ENCODE results near the gene EFCAB14.
"Not testable (repeated sequence)": the region's sequence is repeated elsewhere in the genome, so short reads cannot be mapped to it uniquely, and the experiment has no call there.

The EFCAB14 gene

DNA sequence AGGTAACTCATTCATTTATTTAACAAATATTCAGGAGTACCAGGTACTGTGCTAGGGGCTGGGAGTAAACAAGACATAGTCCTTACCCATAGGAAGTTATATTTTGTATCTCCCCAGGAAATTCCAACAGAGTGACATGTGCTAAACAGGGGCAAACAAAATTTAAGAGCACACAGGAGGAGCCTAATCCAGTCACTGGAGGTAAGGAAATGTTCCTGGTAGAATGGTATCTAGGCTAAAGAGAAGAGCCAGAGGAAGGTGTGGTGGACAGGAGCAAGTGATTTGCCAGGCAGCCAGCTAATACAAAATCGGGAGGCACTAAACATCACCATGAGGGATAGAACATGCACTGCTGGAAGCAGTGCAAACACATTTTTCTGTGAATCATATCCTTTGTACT is 36.9 kb downstream of the EFCAB14 start:
- DNase-seq = no peak

DNA sequence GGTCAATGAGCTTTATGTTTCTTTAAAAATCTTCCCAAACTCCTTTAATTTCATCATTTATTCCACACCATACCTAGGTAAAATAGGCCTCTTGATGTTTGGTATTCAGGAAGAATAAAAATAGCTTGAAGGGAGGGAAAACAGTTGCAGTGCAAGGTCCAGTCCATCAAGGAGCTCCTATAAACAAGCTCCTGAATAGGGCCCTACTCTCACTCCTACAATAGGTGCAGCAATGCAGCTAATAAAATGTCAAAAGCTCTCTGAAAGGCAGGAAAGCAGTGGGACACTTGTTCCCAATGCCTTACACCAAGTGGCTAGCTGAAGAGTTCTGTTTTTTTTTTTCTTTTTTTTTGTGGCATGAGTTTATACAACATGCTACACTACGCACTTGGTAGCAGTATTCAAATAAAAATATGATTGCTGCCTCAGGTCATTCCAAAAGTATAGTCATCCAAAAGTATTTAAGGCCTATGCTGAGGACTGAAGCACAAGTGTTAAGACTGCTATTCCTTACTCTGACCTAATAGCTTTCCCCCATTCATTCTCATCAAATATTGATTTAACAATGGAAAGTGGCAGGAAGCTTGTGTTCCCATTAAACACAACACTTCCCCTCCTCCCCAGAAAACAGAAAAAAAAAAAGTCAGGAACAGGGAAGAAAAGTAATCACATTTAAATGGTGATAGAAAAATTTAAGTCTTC is 37.4 kb downstream of the EFCAB14 start:
- no peak for DNase-seq

DNA sequence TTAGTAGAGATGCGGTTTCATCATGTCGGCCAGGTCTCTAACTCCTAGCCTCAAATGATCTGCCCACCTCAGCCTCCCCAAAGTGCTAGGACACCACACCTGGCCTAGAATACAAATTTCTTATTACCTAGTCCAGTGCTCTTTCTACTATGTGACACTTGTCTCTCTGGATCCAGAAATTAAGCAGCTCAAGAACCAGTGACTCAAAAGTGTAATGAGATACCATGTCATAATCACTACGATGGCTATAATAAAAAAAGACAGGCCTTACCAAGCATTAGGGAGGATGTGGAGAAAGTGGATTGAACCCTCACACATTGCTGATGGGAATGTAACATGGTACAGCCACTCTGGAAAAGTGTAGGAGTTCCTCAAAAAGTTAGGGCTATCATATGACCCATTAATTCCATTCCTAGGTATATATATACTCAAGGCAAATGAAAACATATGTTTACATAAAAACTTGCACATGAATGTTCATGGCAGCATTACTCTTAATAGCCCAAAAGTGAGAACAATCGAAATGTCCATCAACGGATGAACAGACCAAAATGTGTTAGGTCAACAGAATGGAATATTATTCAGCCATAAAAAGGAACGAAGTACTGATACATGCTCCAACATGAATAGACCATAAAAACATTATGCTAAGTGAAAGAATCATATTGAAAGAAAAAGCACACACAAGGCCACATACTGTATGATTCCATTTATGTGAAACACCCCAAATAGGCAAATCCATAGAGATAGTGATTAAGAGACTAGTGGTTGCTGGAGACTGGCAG is 38.9 kb downstream of the EFCAB14 start:
- no peak for DNase-seq

GRCh38 chr1:46677339-46677738 is 41.6 kb downstream of the EFCAB14 start:
- no peak for DNase-seq

DNA sequence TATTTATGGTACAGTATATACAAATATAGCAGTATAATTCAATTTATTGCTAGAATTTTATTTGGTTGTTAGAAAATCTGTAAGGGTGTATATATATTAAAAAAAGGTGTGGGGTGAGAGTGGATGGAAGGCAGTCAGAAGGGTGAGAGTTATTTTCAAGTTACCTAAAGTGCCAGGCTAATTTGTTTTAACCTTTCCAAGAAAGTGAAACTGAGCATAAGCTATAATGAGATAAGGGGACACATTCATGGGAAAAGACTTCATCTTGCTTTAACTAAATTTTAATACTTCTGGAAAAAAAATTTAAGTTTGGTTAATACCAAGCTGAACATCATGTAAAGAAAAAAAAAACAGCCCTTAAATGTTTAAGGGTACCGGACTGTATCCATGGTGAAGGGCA is 42.4 kb downstream of the EFCAB14 start:
- no peak for DNase-seq

DNA sequence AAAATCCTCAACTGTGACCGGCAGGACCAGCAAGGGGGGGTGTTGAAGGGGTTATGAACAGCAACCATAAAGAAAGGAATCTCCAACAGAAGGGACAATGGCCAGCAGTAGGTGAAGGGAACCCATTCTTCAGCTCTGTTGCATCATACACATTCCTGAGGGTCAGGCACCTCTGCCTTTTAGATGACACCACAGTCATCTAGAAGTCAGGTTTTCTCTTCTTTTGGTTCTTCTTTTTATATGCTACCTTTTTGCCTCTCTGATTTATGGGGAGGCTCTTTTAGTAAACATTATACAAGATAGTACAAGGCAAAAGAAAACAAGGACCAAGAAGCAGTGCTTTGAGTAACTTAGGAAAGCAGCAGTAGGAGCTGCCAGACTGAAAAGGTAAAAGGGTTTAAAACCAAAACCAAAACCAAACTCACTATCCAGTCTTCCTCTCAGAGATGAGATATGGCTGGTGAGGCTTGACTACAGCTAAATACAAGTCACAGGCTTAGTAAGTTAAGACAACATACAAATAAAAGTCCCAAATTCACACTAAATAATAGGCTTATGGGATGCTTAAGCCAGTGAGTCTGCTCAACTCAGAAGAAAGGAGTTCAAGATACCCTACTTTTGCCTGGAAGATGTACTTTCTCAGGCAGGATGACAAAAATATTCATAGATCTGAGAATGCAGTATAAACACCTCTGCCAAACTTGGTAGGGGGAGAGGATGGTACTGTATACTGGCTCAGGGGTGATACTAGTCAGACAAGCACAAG is 43.2 kb downstream of the EFCAB14 start:
- no peak for DNase-seq

DNA sequence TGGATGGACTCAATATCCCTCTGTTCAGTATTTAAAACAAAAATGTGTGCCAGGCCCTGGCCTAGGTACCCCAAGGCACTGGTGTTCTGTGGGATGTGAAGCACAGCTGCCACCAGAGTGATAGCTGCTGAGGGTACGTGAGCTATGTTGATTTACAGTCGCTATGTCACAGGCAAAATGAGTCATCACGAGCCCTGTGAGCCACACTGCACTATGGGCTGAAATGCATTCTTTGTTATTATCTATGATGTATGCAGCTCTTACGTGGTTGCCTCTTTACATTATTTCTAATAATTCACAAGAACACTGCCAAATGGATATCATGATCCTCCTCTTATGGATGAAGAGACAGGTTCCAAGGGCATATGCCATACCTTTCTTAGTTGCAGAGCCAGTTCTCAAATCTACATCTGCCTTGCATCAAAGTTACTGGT is 45.1 kb downstream of the EFCAB14 start:
- DNase-seq = no peak

DNA sequence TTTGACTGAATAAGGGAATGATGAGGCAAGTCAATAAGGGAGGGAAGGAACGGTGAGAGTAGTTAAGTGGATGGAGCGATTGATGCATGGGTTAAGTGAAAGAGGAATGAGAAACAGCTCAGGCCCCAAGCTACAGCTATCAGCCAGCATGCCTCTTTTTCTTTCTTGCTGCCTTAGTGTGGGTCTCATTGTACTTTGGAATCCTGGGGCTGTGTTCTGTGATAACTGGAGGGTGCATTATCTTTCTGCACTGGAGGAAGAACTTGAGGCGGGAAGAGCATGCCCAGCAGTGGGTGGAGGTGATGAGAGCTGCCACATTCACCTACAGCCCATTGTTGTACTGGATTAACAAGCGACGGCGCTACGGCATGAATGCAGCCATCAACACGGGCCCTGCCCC is 46.2 kb downstream of the EFCAB14 start:
- DNase-seq = no peak

- DNase-seq = no peak
Measured at GRCh38 chr1:46671554-46671953, 47.4 kb downstream of the EFCAB14 start, which contains the start of gene TEX38. Gene TEX38 (plus strand): TSS chr1:46671854. CDS start chr1:46671935, 81 bp downstream.

DNA sequence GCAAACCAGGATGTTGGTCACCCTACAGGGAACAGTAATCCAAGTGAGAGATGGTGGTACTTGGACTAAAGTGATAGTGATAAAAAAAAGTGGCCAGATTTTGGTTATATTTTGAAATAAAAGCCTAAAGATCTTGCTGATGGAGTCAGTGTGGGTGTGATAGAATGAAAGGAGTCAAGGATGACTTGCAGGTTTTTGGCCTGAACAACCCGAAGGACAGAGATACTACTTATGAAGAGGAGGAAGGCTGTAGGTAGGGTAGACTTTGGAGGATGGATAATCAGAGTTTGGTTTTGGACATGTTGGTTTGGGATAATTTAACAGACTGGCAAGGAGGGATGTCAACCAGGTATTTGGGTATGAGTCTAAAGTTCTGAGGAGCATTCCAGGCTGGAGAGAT is 48.8 kb downstream of the EFCAB14 start:
- DNase-seq = no peak

DNA sequence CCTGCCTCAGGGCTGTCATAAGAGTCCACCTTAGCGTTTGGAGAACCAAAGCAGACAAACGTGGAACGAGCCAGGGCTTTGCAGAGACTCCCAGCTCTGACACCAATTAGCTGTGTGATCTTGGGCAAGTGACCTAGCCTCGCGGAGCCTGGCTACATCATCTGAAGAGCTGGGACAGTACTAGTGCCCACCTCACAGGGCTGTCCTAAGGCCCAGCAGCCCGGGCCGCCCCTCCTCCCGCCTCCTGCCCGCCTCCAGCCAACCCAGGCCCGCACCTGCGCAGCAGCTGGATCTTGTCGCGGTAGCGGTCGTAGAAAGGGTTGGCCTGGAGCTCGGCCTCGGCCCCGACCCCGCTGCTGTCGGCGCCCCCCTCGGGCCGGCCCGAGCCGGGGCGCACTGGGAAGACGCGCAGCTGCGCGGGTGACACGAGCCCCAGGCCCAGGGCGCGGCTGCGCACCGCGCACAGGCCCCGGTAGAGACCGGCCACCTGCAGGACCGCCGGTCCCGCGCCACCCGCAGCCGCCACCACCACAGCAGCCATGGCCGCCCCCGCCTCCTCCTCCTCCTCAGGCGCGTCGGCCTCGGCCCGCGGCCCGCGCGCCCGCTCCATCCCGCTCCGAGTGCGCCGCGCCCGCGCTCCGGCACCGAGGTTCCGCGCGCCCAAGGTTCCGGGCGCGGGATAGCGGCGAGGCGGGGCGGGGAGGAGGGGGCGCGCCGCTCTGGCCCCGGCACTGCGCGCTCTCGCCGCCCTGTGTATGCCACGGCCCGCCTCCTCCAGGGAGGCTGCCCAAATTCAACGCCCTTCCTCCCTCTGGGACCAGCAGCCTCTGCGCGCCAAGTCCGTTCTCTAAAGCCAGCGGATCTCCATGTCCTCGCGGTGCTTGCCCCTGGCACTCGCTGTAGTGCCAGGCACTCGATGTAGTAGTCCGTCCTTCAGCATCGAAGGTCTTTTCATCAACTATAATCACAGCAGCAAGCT is 50.8 kb downstream of the EFCAB14 start, which contains the start of gene ATPAF1:
ATPAF1 (minus strand) TSS at position 583 of the 979 bp plus-strand sequence; CDS start at position 541, 42 bp downstream.
- peak; percentile 76 for DNase-seq

DNA sequence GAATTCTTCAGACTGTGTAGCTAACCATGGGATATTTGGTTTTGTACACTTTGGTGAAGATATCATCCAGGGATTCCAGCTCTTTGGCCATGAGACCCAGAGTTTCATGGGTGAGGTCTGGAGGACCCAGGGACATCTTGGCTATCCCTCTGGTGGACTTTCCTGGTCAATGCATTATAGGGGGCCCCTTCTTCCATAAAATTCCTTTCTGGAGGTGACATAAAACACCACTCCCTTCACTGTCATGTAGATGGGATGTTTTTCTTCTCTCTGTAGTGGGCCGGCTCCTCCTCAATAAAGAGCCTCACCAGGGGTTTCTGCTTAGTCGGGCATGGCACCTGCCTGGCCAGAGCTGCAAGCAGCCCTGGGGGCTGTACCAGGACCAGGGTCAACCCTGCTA is 52.9 kb downstream of the EFCAB14 start:
- DNase-seq = no peak

DNA sequence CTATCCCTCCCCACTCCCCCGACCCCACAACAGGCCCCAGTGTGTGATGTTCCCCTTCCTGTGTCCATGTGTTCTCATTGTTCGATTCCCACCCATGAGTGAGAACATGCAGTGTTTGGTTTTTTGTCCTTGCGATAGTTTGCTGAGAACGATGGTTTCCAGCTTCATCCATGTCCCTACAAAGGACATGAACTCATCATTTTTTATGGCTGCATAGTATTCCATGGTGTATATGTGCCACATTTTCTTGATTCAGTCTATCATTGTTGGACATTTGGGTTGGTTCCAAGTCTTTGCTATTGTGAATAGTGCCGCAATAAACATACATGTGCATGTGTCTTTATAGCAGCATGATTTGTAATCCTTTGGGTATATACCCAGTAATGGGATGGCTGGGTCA is 56.0 kb downstream of the EFCAB14 start:
- DNase-seq = not testable (repeated sequence)

GRCh38 chr1:46660116-46660515 is 58.8 kb downstream of the EFCAB14 start:
- DNase-seq = not testable (repeated sequence)

DNA sequence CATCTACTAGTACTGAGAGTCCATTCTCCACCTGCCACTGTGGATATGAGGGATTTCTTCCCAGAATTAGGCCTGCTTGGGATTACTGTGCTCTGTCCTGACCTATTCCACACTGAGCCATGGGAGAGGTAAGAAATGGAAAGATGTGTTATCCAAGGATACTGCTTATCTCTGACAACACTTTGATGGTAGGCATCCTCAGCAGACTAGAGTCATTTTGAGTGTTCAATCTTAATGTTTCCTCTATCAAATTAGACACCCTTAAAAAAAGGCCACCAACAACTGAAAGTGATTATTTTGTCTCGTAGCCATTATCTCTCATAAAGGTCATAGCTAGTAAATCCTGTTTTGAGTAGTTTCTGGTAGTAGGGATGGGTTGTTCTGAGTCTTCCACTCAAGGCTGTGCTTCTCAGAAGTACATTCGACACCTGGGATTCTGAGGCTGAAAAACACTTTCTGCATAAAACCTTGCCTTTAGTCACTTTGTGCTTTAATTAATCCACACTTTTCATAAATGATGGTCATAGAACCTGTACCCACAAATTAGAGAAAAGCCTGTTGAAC is 59.5 kb downstream of the EFCAB14 start:
- DNase-seq = no peak

GRCh38 chr1:46657775-46658174 is 61.1 kb downstream of the EFCAB14 start:
- DNase-seq = no peak

DNA sequence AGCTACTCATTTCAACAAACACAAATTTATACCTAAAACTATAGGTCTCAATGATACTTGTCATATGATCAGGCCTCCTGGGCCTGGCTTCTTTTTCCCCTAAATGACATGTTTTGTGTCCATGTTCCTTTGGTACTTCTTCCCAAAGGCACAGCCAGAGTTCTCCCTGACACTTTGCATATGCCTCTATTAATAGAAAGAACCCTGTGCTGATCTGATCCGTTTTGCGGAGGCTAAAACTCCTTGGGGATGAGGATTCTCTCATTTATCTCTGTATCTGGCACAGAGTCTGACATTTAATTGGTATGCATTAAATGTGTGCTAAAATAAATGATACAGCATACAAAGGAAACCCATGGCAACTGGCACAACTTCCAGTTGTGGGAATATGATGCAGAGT is 62.3 kb downstream of the EFCAB14 start:
- no peak for DNase-seq

GRCh38 chr1:46655848-46656247 is 63.1 kb downstream of the EFCAB14 start:
- no peak for DNase-seq

- DNase-seq = not testable (repeated sequence)
Measured at GRCh38 chr1:46654698-46655097, 64.2 kb downstream of the EFCAB14 start.

DNA sequence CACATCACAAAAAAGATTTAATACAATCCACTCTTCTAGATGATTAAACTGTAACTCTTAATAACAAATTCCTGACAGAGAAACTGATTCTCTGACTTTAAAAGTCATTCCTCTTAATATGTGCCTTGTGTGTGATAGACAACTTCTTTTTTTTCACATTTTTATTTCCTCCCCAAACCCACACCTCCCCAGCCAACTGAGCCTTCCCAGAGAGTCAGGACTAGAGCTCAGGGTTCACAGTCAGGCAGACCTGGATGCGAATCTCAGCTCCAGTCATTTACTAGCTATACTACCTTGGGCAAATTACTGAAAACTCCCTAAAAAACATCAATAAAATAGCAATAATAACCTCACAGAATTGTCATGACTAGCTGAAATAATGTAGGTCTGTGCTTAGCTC is 64.9 kb downstream of the EFCAB14 start:
- no peak for DNase-seq

GRCh38 chr1:46653405-46653958 is 65.4 kb downstream of the EFCAB14 start:
- no peak for DNase-seq
